Measurements from ENCODE around the gene NOG.

The NOG gene

DNA sequence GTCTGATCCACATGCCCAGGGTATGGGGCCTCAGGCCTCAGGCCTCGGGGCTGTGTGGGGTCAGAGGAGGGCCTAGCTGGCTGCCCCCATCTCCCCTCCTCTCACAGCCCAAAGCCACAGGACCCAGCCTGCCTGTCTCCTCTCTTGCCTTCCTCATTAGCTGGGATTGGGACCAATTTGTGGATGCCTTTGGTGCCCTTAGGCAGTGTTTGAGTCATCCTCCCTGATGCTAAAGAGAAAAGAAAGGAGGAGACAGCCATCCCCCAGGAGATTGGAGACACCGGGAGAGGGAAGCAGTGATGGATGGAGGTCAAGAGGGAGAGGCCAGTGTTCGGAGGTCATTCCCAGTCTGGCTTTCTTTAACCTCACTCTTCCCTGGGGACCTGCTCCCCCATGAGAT, 23.3 kb upstream of the NOG start:
- TF ChIP-seq, protein P1, sequence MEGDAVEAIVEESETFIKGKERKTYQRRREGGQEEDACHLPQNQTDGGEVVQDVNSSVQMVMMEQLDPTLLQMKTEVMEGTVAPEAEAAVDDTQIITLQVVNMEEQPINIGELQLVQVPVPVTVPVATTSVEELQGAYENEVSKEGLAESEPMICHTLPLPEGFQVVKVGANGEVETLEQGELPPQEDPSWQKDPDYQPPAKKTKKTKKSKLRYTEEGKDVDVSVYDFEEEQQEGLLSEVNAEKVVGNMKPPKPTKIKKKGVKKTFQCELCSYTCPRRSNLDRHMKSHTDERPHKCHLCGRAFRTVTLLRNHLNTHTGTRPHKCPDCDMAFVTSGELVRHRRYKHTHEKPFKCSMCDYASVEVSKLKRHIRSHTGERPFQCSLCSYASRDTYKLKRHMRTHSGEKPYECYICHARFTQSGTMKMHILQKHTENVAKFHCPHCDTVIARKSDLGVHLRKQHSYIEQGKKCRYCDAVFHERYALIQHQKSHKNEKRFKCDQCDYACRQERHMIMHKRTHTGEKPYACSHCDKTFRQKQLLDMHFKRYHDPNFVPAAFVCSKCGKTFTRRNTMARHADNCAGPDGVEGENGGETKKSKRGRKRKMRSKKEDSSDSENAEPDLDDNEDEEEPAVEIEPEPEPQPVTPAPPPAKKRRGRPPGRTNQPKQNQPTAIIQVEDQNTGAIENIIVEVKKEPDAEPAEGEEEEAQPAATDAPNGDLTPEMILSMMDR (IDR thresholded peaks at IDR 0.05; ENCODE audit: low read depth, low read length), result no peak
- DNase-seq (ENCODE audit: extremely low read depth, low read depth), result no peak

DNA sequence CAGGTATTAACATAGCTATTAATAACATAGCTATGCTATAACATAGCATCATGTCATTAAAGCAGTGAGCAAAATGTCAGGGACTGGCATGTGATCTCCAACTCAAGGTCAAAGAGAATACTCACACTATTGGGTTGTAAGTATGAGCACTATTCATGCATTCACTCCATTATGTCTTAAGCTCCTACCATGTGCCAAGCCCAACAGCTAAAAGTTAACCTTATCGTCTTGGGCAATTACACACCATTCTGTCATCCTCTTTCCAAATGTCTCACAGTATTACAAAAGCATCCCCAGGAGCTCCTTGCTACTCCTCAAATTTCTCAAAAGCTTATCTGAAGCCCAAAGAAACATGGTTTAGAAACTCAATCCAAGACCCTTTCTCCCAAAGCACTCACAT, 22.0 kb upstream of the NOG start:
- TF ChIP-seq, protein P1 (IDR thresholded peaks at IDR 0.05; ENCODE audit: low read depth, low read length), result no peak

DNA sequence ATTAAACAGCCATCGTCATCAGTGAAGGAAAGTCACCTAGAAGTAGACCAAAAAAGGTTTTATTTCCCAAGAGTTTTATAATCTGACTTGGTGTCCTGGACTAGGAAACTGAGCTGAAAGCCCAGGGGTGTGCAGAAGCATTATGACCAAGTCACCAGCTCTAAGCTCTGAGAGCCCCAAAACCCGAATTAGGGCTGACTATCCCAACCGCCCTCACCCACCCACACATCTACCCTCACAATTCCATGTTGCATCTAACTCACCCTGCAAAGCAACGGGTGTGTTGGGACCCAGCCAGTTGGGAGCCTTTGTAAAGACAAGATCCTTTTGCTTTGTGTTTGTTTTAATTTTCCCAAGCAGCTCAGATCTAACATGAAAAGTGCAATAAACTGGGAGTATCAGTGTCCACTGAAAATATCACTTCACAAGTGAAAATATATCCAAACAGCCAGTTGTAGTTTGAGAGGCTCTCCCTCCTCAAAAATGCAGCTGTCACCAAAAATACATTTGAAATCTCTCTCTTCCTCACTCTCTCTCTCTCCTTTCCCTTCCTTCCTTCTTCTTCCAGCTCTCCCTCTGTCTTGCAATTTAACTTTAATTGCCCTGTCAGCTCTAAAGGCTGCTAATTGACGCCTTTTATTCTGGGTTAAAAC, 16.2 kb upstream of the NOG start:
- no peak for DNase-seq (ENCODE audit: extremely low read depth, low read depth)
- TF ChIP-seq, protein P1 (IDR thresholded peaks at IDR 0.05; ENCODE audit: low read depth, low read length), result no peak

More for the DNA sequence above, 22.0 kb upstream of the NOG start:
- DNase-seq (ENCODE audit: extremely low read depth, low read depth), result no peak

DNA sequence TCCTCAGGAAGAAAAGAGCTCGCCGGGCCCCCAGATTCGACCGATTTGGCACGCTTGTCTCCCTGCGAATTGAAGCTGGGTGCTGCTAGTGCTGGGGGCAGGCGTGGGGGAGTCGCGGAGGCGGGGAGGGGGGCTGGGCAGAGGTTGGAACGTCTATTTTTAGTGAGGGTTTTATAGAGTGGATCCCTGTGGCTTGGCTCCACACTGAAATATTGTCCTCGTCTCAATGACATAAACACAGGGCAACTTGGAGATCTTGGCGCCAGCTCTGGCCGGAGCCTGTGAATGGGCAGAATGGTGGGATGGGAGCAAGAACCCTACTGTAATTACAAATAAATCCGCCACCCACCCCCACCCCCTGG, 15.7 kb upstream of the NOG start:
- DNase-seq (ENCODE audit: extremely low read depth, low read depth), result no peak

DNA sequence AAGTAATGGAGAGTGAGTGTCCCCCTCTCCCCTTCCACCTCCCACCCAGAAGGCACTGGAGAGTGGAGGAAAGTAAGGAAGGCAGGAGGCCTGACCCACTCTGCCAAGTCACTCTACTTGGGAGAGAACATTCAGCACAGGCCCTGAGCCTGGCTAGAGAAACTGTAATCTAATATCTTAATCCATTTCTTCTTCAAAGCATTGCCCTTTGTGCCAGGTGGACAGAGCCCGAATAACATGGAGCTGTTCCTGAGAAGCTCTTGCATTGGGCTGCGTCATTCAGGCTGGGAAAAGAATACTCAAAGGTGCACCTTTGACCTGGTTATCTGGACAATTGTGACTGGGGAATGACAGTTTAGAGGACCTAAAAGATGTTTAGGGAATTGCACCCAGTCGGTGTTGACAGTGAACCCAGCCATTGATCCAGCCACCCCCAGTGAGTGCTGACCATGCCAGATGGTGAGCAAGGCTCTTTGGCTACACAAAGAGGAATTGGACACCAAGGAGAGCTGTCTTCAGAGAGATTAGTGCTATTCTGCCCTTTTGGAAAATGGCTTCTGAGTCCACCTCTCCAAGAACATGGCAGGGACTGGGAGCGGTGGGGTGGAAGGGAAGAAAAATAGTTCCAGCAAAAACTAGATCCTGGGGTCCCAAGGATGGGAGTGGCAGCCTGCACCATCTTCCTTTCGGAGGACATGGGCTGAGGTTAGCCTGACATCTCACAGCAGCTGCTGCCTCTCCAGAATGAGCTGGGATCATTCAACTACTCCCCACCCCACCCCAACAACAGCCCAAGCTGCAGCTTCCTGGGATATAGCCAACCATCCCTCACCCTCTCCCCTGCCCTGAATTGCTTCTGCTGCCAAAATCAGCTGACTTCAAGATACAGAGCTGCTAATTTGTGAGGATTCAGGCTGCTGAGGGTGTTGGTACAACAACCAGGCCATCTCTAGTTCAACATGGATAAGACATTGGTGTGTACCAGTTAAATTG, 11.6 kb upstream of the NOG start:
- no peak for DNase-seq (ENCODE audit: extremely low read depth, low read depth)
- TF ChIP-seq, protein P1 (IDR thresholded peaks at IDR 0.05; ENCODE audit: low read depth, low read length), result no peak

More for the DNA sequence above, 15.7 kb upstream of the NOG start:
- TF ChIP-seq, protein P1 (IDR thresholded peaks at IDR 0.05; ENCODE audit: low read depth, low read length), result no peak

DNA sequence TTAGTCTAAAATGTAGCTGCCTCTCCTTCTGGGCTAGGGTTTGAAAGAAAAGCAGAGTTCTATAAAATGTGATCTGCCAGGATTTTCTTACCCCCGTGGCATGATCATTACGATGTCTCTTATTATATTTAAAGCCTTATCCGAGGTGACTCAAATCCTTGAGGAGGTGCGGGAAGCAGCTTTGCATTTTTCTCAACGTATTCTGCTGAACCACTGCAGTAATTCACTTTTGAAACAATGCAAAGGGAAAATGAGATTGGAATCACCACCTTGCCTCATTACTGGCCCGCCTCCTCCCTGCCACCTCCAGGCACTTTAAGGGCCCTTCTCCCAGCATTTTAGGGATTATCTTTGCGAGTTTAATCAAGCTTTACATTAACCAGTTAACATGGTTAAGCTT, 9.7 kb upstream of the NOG start:
- no peak for DNase-seq (ENCODE audit: extremely low read depth, low read depth)

More for the DNA sequence above, 9.7 kb upstream of the NOG start:
- TF ChIP-seq, protein P1 (IDR thresholded peaks at IDR 0.05; ENCODE audit: low read depth, low read length), result no peak
